DND-41 (cell line): ENCODE results near the gene RABEPK.
"Not testable (repeated sequence)": the region's sequence is repeated elsewhere in the genome, so short reads cannot be mapped to it uniquely, and the experiment has no call there.

ENCODE experiments used
- ATAC-seq: fragments of 200-7000 bp; cut with Tn5 transposase; 3 replicates; pipeline ENCODE4 v1.9.1; 2021; ENCODE audit warnings: low read depth; ENCODE audit not compliant: insufficient read depth
- DNase-seq: peaks from one replicate; pipeline ENCODE4 v3.0.0-alpha.2; 2020
- H2AFZ ChIP-seq: 2 replicates; pipeline ENCODE4 v1.6.0; 2012; ENCODE audit warnings: low read depth, low read length
- H3K27ac ChIP-seq: 2 replicates; pipeline ENCODE4 v1.5.1; 2012; ENCODE audit warnings: low read length, inconsistent platforms
- H3K27me3 ChIP-seq: fragments of 200-600 bp; sonication (generic); 2 replicates; pipeline ENCODE4 v1.6.0; 2012; ENCODE audit warnings: low read length, mild to moderate bottlenecking, inconsistent platforms; ENCODE audit not compliant: insufficient read depth, poor library complexity
- H3K36me3 ChIP-seq: 2 replicates; pipeline ENCODE4 v1.5.1; 2012; ENCODE audit warnings: low read length, inconsistent platforms; ENCODE audit not compliant: insufficient read depth
- H3K4me1 ChIP-seq: 2 replicates; pipeline ENCODE4 v1.5.1; 2012; ENCODE audit warnings: mild to moderate bottlenecking, low read length; ENCODE audit not compliant: insufficient read depth
- H3K4me2 ChIP-seq: 2 replicates; pipeline ENCODE4 v1.6.0; 2012; ENCODE audit warnings: mild to moderate bottlenecking, moderate library complexity, low read length, inconsistent platforms; ENCODE audit not compliant: insufficient read depth
- H3K4me3 ChIP-seq, 2 experiments: fragments of 200-600 bp in 1 of 2; shearing (Covaris generic) in 1 of 2; 2 replicates each; pipeline ENCODE4 v1.5.1; 2012 to 2016; ENCODE audit warnings: inconsistent platforms in 2 of 2, low read length in 2 of 2, mild to moderate bottlenecking in 2 of 2, low read depth in 1 of 2, moderate library complexity in 1 of 2
- H3K79me2 ChIP-seq: 2 replicates; pipeline ENCODE4 v1.6.0; 2012; ENCODE audit warnings: low read length, inconsistent platforms; ENCODE audit not compliant: insufficient read depth
- H3K9ac ChIP-seq: 2 replicates; pipeline ENCODE4 v1.6.0; 2012; ENCODE audit warnings: low read depth, mild to moderate bottlenecking, inconsistent platforms, low read length, moderate library complexity
- H3K9me3 ChIP-seq: 2 replicates; pipeline ENCODE4 v1.5.1; 2012; ENCODE audit warnings: low read length, moderate library complexity, mild to moderate bottlenecking, inconsistent platforms; ENCODE audit not compliant: insufficient read depth, severe bottlenecking
- H4K20me1 ChIP-seq: 2 replicates; pipeline ENCODE4 v1.6.0; 2012; ENCODE audit warnings: low read length; ENCODE audit not compliant: insufficient read depth
- CTCF ChIP-seq: IDR thresholded peaks from 2 replicates; pipeline ENCODE4 v1.5.1; 2012; ENCODE audit warnings: borderline replicate concordance, low read length, moderate library complexity, mild to moderate bottlenecking; ENCODE audit not compliant: poor library complexity, severe bottlenecking; ENCODE audit errors: extremely low read depth
- EZH2 ChIP-seq: IDR thresholded peaks from 3 replicates; pipeline ENCODE4 v1.6.1; 2012; ENCODE audit warnings: borderline replicate concordance, low read depth, mild to moderate bottlenecking, moderate library complexity, low read length, inconsistent platforms; ENCODE audit not compliant: severe bottlenecking

The RABEPK gene

GRCh38 chr9:125190361-125190801, 10.0 kb upstream of the RABEPK start:
- Histone ChIP-seq H3K9me3 (no peaks in the 10 kb centered on the region), H3K4me1 (peaks cover 31% of the 10 kb centered on the region), H3K27me3 (no peaks in the 10 kb centered on the region), H4K20me1 (0 out of 2 replicates have a peak, but pooled peaks cover 4% of the 10 kb centered on the region), H3K79me2 (peaks cover 52% of the 10 kb centered on the region), H3K36me3 (peaks cover 2% of the 10 kb centered on the region; the same call in 1 of the 2 replicates), H3K4me2 (peak overlapping the region; percentile 79), H3K4me3 (peak overlapping the region; percentile 81 to 95), H2AFZ (peak overlapping the region; percentile 93), H3K9ac (peak overlapping the region; percentile 79), H3K27ac (peak overlapping the region; percentile 79)
- DNase-seq (peak; percentile 21), ATAC-seq (no peak)
- TF ChIP-seq EZH2 (no peak), CTCF (no peak)

GRCh38 chr9:125194466-125194865, 5.9 kb upstream of the RABEPK start:
- H3K4me2 ChIP-seq, H2AFZ ChIP-seq, ATAC-seq, H3K27me3 ChIP-seq, H3K9ac ChIP-seq, DNase-seq, H4K20me1 ChIP-seq, H3K4me3 ChIP-seq, H3K9me3 ChIP-seq, H3K36me3 ChIP-seq, H3K27ac ChIP-seq: not testable (repeated sequence)
- Histone ChIP-seq H3K79me2 (peaks cover 12% of the 10 kb centered on the region), H3K4me1 (peaks cover 16% of the 10 kb centered on the region)

GRCh38 chr9:125195591-125195990, 4.8 kb upstream of the RABEPK start:
- not testable (repeated sequence) for H3K27ac ChIP-seq, ATAC-seq, DNase-seq, H3K9me3 ChIP-seq, H3K4me2 ChIP-seq, H3K36me3 ChIP-seq, H3K27me3 ChIP-seq, H3K4me3 ChIP-seq, H3K9ac ChIP-seq, H3K79me2 ChIP-seq, H4K20me1 ChIP-seq, H2AFZ ChIP-seq
- peaks cover 15% of the 10 kb centered on the region for H3K4me1 ChIP-seq

GRCh38 chr9:125202846-125203618, 2.7 kb downstream of the RABEPK start:
- Histone ChIP-seq H3K36me3 (peaks cover 11% of the 10 kb centered on the region; the same call in 1 of the 2 replicates), H3K4me3 (no peak overlapping the region), H3K27me3 (no peaks in the 10 kb centered on the region), H2AFZ (no peak overlapping the region), H3K4me1 (peaks cover 15% of the 10 kb centered on the region), H3K9ac (no peak overlapping the region), H3K79me2 (peaks cover 7% of the 10 kb centered on the region), H4K20me1 (no peaks in the 10 kb centered on the region), H3K9me3 (no peaks in the 10 kb centered on the region), H3K27ac (no peak overlapping the region), H3K4me2 (no peak overlapping the region)
- TF ChIP-seq EZH2 (no peak), CTCF (peak; percentile 6)
- no peak for DNase-seq
- no peak for ATAC-seq
